Stimulated activated CD4-positive, alpha-beta T cell treated with anti-CD3 and anti-CD28 coated beads, Interleukin-12 subunit alpha, Interleukin-12 subunit beta, amount 100 ng/mL, for 48 hours (primary cell): ENCODE data around the gene KLHL14.
"Not testable (repeated sequence)": the region's sequence is repeated elsewhere in the genome, so short reads cannot be mapped to it uniquely, and the experiment has no call there.

Experiments
- DNase-seq, 3 donors: peaks; one replicate each; pipeline ENCODE4 v3.0.0-alpha.2; 2020; ENCODE audit warnings: low read depth in 2 of 3, low spot score in 1 of 3

KLHL14 gene

GRCh38 chr18:32772581-32773381 lies at the start of gene KLHL14:
Gene KLHL14 (minus strand): TSS chr18:32773023. CDS start chr18:32770591, 2,432 bp downstream.
- no peak for DNase-seq

- no peak for DNase-seq
Observed at GRCh38 chr18:32822197-32822596, 49.4 kb upstream of the KLHL14 start.

- DNase-seq, result no peak
Observed at GRCh38 chr18:32815881-32816280, 43.1 kb upstream of the KLHL14 start.

GRCh38 chr18:32812342-32812741 lies 39.5 kb upstream of the KLHL14 start:
- DNase-seq, result no peak

GRCh38 chr18:32810314-32810713 lies 37.5 kb upstream of the KLHL14 start:
- no peak for DNase-seq

- DNase-seq, result no peak
Observed at GRCh38 chr18:32805354-32805753, 32.5 kb upstream of the KLHL14 start.

- DNase-seq, result no peak
Observed at GRCh38 chr18:32804134-32804888, 31.5 kb upstream of the KLHL14 start.

GRCh38 chr18:32803568-32803967 lies 30.7 kb upstream of the KLHL14 start:
- DNase-seq, result no peak

- DNase-seq, result no peak
Observed at GRCh38 chr18:32802591-32803451, 30.0 kb upstream of the KLHL14 start.

GRCh38 chr18:32801228-32801627 lies 28.4 kb upstream of the KLHL14 start:
- no peak for DNase-seq

- no peak for DNase-seq
Observed at GRCh38 chr18:32798209-32798960, 25.6 kb upstream of the KLHL14 start.

GRCh38 chr18:32794667-32795066 lies 21.8 kb upstream of the KLHL14 start:
- DNase-seq, result not testable (repeated sequence)

GRCh38 chr18:32779010-32779409 lies 6.2 kb upstream of the KLHL14 start:
- DNase-seq, result no peak

GRCh38 chr18:32777049-32777448 lies 4.2 kb upstream of the KLHL14 start:
- DNase-seq, result no peak

- DNase-seq, result no peak
Observed at GRCh38 chr18:32776561-32776960, 3.7 kb upstream of the KLHL14 start.

- DNase-seq, result no peak
Observed at GRCh38 chr18:32775628-32776027, 2.8 kb upstream of the KLHL14 start.

- DNase-seq, result no peak
Observed at GRCh38 chr18:32773382-32773712, 524 bp upstream of the KLHL14 start.

- no peak for DNase-seq
Observed at GRCh38 chr18:32771871-32772580, 797 bp downstream of the KLHL14 start.

GRCh38 chr18:32771169-32771751 lies 1.6 kb downstream of the KLHL14 start:
- no peak for DNase-seq

- no peak for DNase-seq
Observed at GRCh38 chr18:32770666-32771168, 2.1 kb downstream of the KLHL14 start.
